IPS-15b (cell line): ENCODE data around the gene FARP2.
"Not testable (repeated sequence)": the region's sequence is repeated elsewhere in the genome, so short reads cannot be mapped to it uniquely, and the experiment has no call there.

Experiments
- H3K27me3 ChIP-seq: one replicate; pipeline ENCODE4 v1.6.1; 2013; ENCODE audit warnings: low read length; ENCODE audit not compliant: control insufficient read depth, insufficient read depth
- H3K36me3 ChIP-seq: one replicate; pipeline ENCODE4 v1.6.1; 2013; ENCODE audit warnings: low read length; ENCODE audit not compliant: control insufficient read depth, insufficient read depth
- H3K4me1 ChIP-seq: one replicate; pipeline ENCODE4 v1.6.1; 2013; ENCODE audit warnings: mild to moderate bottlenecking, low read length; ENCODE audit not compliant: control insufficient read depth, insufficient read depth
- H3K4me3 ChIP-seq: one replicate; pipeline ENCODE4 v1.5.1; 2013; ENCODE audit warnings: low read depth, low read length
- H3K9ac ChIP-seq: one replicate; pipeline ENCODE4 v1.6.1; 2013; ENCODE audit warnings: low read depth, mild to moderate bottlenecking, low read length
- H3K9me3 ChIP-seq: one replicate; pipeline ENCODE4 v1.6.1; 2013; ENCODE audit warnings: mild to moderate bottlenecking, low read length; ENCODE audit not compliant: control insufficient read depth, insufficient read depth

Gene FARP2

GRCh38 chr2:241373906-241374305 lies 17.8 kb downstream of the FARP2 start:
- H3K36me3 ChIP-seq, H3K9ac ChIP-seq, H3K4me3 ChIP-seq, H3K27me3 ChIP-seq, H3K9me3 ChIP-seq, H3K4me1 ChIP-seq: not testable (repeated sequence)

- no peak overlapping the region for H3K4me3 ChIP-seq
- no peaks in the 10 kb centered on the region for H3K4me1 ChIP-seq
- H3K9me3 ChIP-seq = no peaks in the 10 kb centered on the region
- no peaks in the 10 kb centered on the region for H3K36me3 ChIP-seq
- no peak overlapping the region for H3K9ac ChIP-seq
- H3K27me3 ChIP-seq = no peaks in the 10 kb centered on the region
These were observed 19.2 kb downstream of the FARP2 start for GRCh38 chr2:241375300-241375699.

- H3K4me3 ChIP-seq = no peak overlapping the region
These were observed 20.7 kb downstream of the FARP2 start for GRCh38 chr2:241376808-241377207.

GRCh38 chr2:241378816-241379215 lies 22.7 kb downstream of the FARP2 start:
- Histone ChIP-seq H3K9me3 (no peaks in the 10 kb centered on the region), H3K36me3 (peaks cover 10% of the 10 kb centered on the region)

More at GRCh38 chr2:241376808-241377207, 20.7 kb downstream of the FARP2 start:
- no peaks in the 10 kb centered on the region for H3K27me3 ChIP-seq
- no peak overlapping the region for H3K9ac ChIP-seq
- no peaks in the 10 kb centered on the region for H3K9me3 ChIP-seq
- no peaks in the 10 kb centered on the region for H3K4me1 ChIP-seq
- peaks cover 2% of the 10 kb centered on the region for H3K36me3 ChIP-seq

GRCh38 chr2:241379481-241380480 lies 23.7 kb downstream of the FARP2 start:
- no peak overlapping the region for H3K9ac ChIP-seq
- no peak overlapping the region for H3K4me3 ChIP-seq
- no peaks in the 10 kb centered on the region for H3K27me3 ChIP-seq
- peaks cover 10% of the 10 kb centered on the region for H3K36me3 ChIP-seq
- H3K9me3 ChIP-seq = no peaks in the 10 kb centered on the region
- H3K4me1 ChIP-seq = no peaks in the 10 kb centered on the region

More at GRCh38 chr2:241378816-241379215, 22.7 kb downstream of the FARP2 start:
- H3K4me3 ChIP-seq = no peak overlapping the region
- no peaks in the 10 kb centered on the region for H3K27me3 ChIP-seq
- no peak overlapping the region for H3K9ac ChIP-seq
- H3K4me1 ChIP-seq = no peaks in the 10 kb centered on the region

GRCh38 chr2:241381872-241382271 lies 25.8 kb downstream of the FARP2 start:
- H3K36me3 ChIP-seq = peaks cover 10% of the 10 kb centered on the region
- H3K9ac ChIP-seq = no peak overlapping the region
- no peak overlapping the region for H3K4me3 ChIP-seq

GRCh38 chr2:241385450-241385849 lies 29.4 kb downstream of the FARP2 start:
- not testable (repeated sequence) for H3K9ac ChIP-seq, H3K9me3 ChIP-seq, H3K4me3 ChIP-seq, H3K36me3 ChIP-seq, H3K27me3 ChIP-seq, H3K4me1 ChIP-seq

More at GRCh38 chr2:241381872-241382271, 25.8 kb downstream of the FARP2 start:
- Histone ChIP-seq H3K9me3 (no peaks in the 10 kb centered on the region), H3K4me1 (no peaks in the 10 kb centered on the region), H3K27me3 (no peaks in the 10 kb centered on the region)

GRCh38 chr2:241386519-241386918 lies 30.4 kb downstream of the FARP2 start:
- Histone ChIP-seq H3K4me3 (no peak overlapping the region), H3K36me3 (peaks cover 10% of the 10 kb centered on the region), H3K4me1 (no peaks in the 10 kb centered on the region), H3K9me3 (no peaks in the 10 kb centered on the region), H3K27me3 (no peaks in the 10 kb centered on the region), H3K9ac (no peak overlapping the region)

- Histone ChIP-seq H3K36me3 (no peaks in the 10 kb centered on the region), H3K27me3 (no peaks in the 10 kb centered on the region), H3K9me3 (no peaks in the 10 kb centered on the region), H3K9ac (no peak overlapping the region), H3K4me3 (no peak overlapping the region), H3K4me1 (no peaks in the 10 kb centered on the region)
These were observed 33.6 kb downstream of the FARP2 start for GRCh38 chr2:241389697-241390096.

GRCh38 chr2:241390301-241391206 lies 34.5 kb downstream of the FARP2 start:
- H3K9me3 ChIP-seq = no peaks in the 10 kb centered on the region

GRCh38 chr2:241391892-241392665 lies 36.0 kb downstream of the FARP2 start:
- no peak overlapping the region for H3K4me3 ChIP-seq
- H3K9ac ChIP-seq = no peak overlapping the region
- no peaks in the 10 kb centered on the region for H3K36me3 ChIP-seq
- no peaks in the 10 kb centered on the region for H3K9me3 ChIP-seq
- no peaks in the 10 kb centered on the region for H3K27me3 ChIP-seq
- no peaks in the 10 kb centered on the region for H3K4me1 ChIP-seq

More at GRCh38 chr2:241390301-241391206, 34.5 kb downstream of the FARP2 start:
- Histone ChIP-seq H3K27me3 (no peaks in the 10 kb centered on the region), H3K36me3 (no peaks in the 10 kb centered on the region), H3K9ac (no peak overlapping the region), H3K4me3 (no peak overlapping the region), H3K4me1 (no peaks in the 10 kb centered on the region)
